Measurements from ENCODE around the gene RAB6B. TPM values are rescaled to one million over a fixed set of nuclear protein-coding genes. Genes with fewer than 3 reads are reported as not detected.

Gene RAB6B
- total RNA-seq, 2 donors from 2014 or later, result 2.6 to 5.6 TPM

DNA sequence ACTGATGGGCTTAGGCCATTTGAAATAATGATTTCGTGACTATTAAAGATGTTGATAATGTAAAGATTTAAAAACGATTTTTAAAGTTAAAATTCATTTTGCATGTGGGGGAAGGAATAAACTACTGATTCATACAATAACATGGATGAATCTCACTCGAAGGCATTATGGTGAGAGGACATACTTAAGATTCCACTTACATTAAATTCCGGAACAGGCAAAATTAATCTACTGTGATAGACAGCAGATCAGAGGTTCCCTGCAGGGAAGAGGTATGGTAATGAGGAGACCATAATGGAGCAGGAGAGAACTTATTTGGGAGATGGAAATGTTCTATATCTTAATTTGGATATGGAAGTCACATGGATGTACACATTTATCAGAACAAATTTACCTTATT lies 28.4 kb upstream of the RAB6B start:
- no peak for DNase-seq
- H3K4me1 ChIP-seq, result no peaks in the 10 kb centered on the region
- intact Hi-C loops (cut with DNase I), result loop anchor here (10.0 kb wide), 1 partner anchor 1199 kb away; the partner anchor contains the start of gene NPHP3
- H3K27me3 ChIP-seq, result no peaks in the 10 kb centered on the region
- no peak overlapping the region for H3K4me3 ChIP-seq
- no peaks in the 10 kb centered on the region for H3K9me3 ChIP-seq
- TF ChIP-seq, protein P1, sequence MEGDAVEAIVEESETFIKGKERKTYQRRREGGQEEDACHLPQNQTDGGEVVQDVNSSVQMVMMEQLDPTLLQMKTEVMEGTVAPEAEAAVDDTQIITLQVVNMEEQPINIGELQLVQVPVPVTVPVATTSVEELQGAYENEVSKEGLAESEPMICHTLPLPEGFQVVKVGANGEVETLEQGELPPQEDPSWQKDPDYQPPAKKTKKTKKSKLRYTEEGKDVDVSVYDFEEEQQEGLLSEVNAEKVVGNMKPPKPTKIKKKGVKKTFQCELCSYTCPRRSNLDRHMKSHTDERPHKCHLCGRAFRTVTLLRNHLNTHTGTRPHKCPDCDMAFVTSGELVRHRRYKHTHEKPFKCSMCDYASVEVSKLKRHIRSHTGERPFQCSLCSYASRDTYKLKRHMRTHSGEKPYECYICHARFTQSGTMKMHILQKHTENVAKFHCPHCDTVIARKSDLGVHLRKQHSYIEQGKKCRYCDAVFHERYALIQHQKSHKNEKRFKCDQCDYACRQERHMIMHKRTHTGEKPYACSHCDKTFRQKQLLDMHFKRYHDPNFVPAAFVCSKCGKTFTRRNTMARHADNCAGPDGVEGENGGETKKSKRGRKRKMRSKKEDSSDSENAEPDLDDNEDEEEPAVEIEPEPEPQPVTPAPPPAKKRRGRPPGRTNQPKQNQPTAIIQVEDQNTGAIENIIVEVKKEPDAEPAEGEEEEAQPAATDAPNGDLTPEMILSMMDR (IDR thresholded peaks at IDR 0.05), result no peak
- no peak overlapping the region for H3K9ac ChIP-seq (ENCODE audit: low read depth in 2 of 2, low read length in 2 of 2)
- H3K36me3 ChIP-seq, result no peaks in the 10 kb centered on the region
- H3K27ac ChIP-seq, result no peak overlapping the region

DNA sequence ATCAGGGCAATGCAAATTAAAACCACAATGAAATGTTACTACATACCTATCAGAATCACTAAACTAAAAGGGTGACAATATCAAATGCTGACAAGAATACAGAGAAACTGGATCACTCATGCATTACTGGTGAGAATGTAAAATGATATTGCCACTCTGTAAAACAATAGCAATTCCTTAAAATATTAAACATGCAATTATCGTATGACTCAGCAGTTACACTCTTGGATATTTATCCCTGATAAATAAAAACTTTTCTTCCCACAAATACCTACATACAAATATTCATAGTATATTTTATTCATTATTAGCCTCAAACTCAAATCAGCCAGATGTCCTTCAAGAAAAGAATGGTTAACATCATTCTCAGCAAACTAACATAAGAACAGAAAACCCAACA lies 25.9 kb upstream of the RAB6B start:
- no peak for DNase-seq
- Histone ChIP-seq H3K27me3 (no peaks in the 10 kb centered on the region), H3K4me3 (no peak overlapping the region), H3K27ac (no peak overlapping the region), H3K9me3 (no peaks in the 10 kb centered on the region), H3K36me3 (no peaks in the 10 kb centered on the region), H3K9ac (ENCODE audit: low read depth in 2 of 2, low read length in 2 of 2) (no peak overlapping the region), H3K4me1 (no peaks in the 10 kb centered on the region)
- intact Hi-C loops (cut with DNase I), result loop anchor here (10.0 kb wide), 1 partner anchor 1197 kb away; the partner anchor contains the start of gene NPHP3
- TF ChIP-seq, protein P1 (IDR thresholded peaks at IDR 0.05), result no peak

DNA sequence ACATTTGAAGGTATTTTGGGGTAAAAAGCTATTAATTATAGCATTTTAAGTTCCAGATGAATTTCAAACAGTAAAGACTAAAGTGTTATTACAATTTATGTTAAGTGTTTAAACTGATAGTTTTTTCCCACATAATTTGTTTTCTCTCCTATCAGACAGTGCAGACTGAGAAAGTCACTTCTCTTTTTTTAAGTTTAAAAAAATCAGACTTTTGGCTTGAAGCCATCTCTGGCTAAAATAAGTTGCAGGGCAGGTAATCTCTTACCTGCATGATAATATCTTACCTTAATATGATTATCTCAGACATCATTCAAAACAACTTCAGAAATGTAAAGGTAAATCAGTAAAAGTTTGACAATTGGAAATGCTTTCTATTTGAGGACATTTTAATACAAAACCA lies 21.5 kb upstream of the RAB6B start:
- DNase-seq, result no peak
- no peaks in the 10 kb centered on the region for H3K4me1 ChIP-seq
- no peaks in the 10 kb centered on the region for H3K9me3 ChIP-seq
- no peak overlapping the region for H3K27ac ChIP-seq
- intact Hi-C loops (cut with DNase I), result no loop called here
- no peak overlapping the region for H3K4me3 ChIP-seq
- H3K36me3 ChIP-seq, result no peaks in the 10 kb centered on the region
- H3K9ac ChIP-seq (ENCODE audit: low read depth in 2 of 2, low read length in 2 of 2), result no peak overlapping the region
- H3K27me3 ChIP-seq, result no peaks in the 10 kb centered on the region
- TF ChIP-seq, protein P1 (IDR thresholded peaks at IDR 0.05), result no peak

DNA sequence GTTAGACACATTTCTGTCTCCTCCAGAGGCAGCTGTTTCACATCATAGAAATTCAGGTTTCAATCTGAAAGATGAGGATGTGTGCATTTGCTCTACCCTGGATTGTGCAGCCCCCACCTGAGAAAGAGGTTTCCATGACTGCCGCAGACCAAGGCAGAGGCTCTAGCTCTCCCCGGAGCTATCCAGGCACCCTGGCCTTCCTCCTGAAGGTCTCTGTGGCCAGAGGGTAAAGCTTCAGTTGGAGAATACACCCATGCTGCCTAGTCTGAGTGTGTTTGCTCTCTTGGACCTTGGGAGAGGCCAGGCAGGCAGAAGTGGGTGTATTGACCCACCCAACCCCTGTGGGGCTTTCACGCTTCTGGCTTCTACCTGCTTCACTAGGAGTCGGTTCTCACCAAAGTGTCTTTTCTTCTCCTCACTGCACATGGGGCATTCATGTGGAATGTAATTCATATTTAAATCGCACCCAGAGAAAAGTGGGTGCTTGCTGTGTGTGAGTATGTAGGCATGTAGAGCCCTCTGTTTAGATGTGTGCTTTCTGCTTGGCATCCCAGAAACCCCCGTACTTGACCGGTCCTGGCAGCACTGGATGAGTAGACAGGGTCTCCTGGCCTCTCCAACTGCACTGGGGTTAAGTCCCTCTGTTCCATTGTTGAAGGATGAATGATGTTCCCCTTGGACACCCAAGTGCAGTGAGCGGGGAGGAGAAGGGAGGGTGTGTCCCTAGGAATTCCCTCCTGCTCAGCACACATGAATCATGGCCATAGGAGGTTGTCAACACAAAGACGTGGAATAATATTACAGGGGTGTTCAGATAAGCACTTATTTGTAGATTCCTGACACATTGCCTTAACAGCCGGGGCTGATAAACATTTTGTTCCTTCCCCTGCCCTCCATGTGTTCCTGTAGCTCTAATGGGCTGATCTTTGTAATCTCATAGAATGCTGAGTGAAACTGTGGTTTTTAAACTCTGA lies 20.3 kb upstream of the RAB6B start:
- H3K4me3 ChIP-seq, result no peak overlapping the region
- DNase-seq, result no peak
- no peaks in the 10 kb centered on the region for H3K36me3 ChIP-seq
- H3K27ac ChIP-seq, result no peak overlapping the region
- no peaks in the 10 kb centered on the region for H3K27me3 ChIP-seq
- no peaks in the 10 kb centered on the region for H3K9me3 ChIP-seq
- intact Hi-C loops (cut with DNase I), result no loop called here
- TF ChIP-seq, protein P1 (IDR thresholded peaks at IDR 0.05), result no peak
- H3K9ac ChIP-seq (ENCODE audit: low read depth in 2 of 2, low read length in 2 of 2), result no peak overlapping the region
- H3K4me1 ChIP-seq, result no peaks in the 10 kb centered on the region

DNA sequence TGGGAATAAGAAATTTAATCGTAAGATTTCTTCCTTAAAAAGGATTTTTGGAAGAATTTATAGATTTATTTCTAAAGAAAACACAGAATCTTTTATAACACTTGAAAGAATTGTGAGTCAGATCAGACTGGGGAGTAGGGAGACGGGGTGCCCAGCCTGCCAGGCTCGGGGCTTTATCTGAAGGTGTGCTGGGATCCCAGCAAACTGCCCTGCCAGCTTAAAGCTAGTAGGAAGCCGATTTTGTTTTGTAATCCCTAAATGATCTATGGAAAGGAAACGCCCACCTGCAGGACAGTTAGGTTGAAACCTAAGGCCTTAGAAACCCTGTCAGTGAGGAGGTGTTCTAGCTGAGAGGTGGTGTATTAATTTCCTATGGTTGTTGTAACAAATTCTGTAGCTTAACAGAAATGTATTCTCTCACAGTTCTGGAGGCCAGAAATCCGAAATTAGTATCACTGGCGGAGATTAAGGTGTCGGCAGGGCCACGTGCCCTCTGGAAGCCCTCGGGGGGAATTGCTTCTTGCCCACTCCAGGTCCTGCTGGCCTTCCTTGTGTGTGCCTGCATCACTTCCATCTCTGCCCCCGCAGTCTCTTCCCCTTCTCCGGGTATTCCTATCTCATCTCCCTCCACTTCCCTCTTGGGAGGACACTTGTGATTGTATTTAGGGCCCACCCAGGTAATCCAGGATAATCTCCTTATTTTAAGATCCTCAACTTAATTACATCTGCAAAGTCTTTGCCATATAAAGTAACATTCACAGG lies 19.3 kb upstream of the RAB6B start:
- TF ChIP-seq, protein P1 (IDR thresholded peaks at IDR 0.05), result no peak
- no peak overlapping the region for H3K9ac ChIP-seq (ENCODE audit: low read depth in 2 of 2, low read length in 2 of 2)
- no peaks in the 10 kb centered on the region for H3K36me3 ChIP-seq
- intact Hi-C loops (cut with DNase I), result no loop called here
- no peak overlapping the region for H3K27ac ChIP-seq
- H3K4me1 ChIP-seq, result no peaks in the 10 kb centered on the region
- H3K4me3 ChIP-seq, result no peak overlapping the region
- no peaks in the 10 kb centered on the region for H3K9me3 ChIP-seq
- DNase-seq, result no peak
- no peaks in the 10 kb centered on the region for H3K27me3 ChIP-seq
